Fibroblast of skin of left quadriceps (primary cell): ENCODE measurements around the gene LIN7B.
"Not testable (repeated sequence)": the region's sequence is repeated elsewhere in the genome, so short reads cannot be mapped to it uniquely, and the experiment has no call there.

ENCODE experiments used
- DNase-seq, 2 experiments: peaks; one replicate each; pipeline ENCODE4 v3.0.0-alpha.2; 2013; ENCODE audit warnings: low read depth in 2 of 2

LIN7B gene

DNA sequence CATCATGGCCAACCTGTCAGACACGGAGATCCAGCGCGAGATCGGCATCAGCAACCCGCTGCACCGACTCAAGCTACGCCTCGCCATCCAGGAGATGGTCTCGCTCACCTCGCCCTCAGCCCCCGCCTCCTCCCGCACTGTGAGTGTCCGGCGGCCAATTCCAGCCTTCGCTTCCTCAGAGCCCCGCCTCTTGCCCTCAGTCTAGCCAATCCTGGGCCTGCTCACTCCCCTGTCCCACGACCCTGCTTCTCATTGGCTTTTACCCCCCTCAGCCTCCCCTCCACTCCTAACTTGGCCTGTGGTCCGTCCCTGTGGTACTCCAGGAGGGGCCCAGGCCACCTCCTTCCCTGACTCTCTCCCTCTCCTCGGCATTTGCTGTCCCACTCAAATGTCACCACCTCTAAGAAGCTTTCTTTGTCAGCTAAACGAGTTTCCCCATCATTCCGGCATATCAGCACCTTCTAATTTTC is 28.7 kb downstream of the LIN7B start:
- peak; percentile 78 to 82 for DNase-seq

DNA sequence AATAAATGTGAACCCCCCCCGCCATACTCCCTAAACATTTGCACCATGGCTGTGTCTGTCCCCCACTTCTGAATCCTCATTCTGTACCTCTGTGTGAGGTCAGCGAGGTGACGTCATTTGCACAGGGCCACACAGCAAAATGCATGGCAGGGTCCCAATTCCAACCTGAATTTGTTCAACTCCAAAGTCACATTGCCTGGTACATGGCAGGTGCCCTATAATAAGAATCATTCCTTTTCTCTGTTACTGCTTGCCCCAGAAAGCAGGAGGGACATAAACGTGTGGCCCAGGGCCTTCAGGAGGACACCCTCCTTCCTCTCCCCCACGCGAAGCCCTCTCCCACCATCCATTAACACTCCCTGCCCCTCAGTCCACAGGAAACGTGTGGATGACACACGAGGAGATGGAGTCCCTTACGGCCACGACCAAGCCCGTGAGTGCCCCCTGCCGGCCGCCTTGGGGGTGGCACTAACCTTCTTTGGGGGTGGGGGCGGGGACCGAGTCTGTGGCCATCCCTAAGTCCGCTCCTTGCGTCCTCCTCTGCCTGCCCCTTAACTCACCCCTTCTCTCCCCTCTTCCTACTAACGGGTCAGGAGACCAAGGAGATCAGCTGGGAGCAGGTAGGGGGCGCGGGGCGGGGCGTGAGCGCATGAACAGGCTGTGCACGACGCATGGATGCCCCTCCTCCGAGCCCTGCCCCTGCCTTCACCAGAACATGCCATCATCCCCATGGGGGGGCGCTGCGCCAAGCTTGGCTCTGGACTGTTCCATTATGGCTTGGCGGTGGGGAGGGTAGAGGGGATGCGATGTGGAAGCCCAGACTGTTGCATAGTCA is 31.6 kb downstream of the LIN7B start:
- peak in 1 of 2 experiments; percentile 60 for DNase-seq

DNA sequence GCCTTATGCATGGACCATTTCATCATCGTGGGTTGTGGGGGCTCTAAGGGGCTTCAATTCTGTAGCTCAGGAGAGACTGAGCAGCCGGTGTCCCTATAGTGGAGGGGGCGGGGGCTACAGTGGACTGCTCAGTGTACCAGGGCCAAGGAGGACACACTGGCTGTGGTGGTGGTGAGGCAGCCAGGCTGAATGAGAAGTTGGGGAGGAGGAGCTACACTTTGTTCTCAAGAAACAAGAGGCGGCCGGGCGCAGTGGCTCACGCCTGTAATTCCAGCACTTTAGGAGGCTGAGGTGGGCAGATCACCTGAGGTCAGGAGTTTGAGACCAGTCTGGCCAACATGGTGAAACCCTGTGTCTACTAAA is 32.2 kb downstream of the LIN7B start:
- DNase-seq, result not testable (repeated sequence)

DNA sequence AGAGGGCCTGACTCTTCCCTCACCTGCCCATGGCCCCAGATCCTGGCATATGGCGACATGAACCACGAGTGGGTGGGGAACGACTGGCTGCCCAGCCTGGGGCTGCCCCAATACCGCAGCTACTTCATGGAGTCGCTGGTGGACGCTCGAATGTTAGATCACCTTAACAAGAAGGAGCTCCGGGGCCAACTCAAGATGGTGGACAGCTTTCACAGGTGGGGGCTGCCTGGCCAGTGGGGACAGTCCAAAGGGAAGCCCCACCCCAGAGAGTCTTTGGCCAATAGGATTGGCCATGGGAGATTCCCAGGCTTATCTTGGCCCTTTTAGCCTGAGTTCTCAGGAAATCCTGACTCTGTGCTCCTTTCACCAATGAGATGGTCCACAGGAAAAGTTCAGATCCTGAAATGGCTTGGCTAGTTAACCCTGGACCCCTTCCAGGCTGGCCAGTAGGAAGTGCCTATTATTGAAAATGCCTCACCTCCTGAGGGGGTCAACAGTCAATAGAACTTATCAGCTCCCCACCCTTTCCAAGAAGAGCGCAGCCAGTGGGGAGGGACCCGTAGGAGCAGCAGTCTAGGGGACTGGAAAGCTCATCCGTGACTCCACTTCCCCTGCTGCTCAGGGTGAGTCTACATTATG is 34.0 kb downstream of the LIN7B start:
- no peak for DNase-seq

DNA sequence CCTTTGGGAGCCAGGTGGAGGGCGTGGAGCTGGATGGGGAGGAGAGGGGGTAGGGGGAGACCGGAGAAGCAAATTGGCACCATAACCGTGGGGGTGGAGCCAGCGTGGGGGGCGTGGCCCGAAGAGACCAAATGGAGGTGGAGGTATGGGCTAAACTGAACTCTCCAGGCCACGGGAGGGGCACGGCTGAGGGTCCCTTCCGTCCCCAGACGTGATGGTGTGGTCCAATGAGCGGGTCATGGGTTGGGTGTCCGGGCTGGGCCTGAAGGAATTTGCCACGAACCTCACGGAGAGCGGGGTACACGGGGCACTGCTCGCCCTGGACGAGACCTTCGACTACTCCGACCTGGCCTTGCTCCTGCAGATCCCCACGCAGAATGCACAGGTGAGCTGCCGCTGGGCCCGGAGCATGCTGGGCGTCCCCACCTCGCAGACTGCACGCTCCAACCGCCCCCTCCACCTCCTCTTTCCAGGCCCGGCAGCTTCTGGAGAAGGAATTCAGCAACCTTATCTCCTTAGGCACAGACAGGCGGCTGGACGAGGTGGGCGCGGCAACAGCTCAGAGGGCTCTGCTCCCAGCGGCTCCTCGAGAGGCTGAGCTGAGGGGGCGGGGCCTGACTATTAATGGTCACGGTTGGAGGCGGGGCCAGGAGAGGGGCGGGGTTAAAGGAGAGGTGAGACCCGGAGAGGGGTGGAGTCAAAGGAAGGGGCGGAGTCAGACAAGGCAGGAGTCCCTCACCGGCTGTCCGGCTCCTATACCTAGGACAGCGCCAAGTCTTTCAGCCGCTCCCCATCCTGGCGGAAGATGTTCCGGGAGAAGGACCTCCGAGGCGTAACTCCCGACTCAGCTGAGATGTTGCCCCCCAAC is 34.8 kb downstream of the LIN7B start:
- peak; percentile 89 for DNase-seq

DNA sequence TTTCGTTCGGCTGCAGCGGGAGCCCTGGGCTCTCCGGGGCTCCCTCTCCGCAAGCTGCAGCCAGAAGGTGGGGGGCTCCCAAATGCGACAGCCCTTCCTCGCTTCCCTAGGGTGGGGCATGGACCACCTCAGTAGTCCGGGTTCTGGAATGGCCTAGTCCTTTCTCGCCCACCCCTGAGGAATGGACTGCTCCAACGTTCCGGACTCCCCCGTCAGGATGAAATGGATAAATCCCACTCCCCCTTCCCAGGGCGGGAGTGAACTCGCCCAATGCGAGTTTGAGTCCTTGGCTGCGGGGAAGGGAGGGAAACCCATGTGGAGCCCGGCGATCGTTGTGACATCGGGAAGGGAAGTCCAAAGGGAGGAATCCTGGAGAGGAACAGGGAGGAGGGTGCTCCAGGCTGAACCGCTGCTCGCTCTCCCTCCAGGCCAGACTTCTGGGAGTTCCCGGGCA is 35.5 kb downstream of the LIN7B start:
- peak; percentile 83 to 85 for DNase-seq

DNA sequence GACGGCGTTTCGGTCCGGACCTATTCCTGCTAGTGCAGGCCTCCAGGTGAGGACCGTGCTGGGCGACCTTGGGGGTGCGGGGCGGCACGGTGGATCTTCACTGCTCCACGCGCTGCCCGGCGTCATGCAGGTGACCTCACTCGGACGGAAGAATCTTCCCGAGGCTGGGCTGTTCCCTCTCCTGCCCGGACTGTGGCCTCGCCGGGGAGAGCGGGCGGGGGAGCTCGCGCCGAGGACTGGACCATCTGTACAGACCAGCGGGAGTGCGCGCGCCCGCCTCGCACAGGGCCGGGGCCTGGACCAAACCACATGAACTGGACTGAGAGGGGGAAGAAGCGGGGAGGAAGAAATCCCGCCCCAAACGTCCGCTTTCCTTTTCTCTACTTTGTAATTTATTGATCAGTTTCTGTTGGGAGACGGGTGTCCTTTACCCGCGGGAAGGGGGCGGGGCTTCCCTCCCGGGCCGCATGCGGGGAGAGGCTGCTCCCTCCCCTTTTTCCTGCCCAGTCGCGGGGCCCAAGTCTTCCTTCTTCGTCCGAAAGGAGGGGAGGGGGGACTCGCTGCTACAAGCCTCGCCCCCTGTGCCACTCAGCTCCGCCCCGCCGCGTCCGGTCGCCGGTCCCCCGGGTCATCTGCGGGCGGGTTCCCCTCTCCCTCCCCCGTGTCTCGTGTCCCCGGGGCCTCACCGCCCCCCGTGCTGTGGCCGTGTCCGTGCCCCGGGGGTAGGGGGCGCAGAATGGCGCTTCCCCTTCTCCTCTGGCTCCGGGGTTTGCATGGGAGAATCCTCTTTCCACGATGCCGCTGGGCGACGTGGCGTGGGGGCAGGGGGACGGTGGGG is 36.2 kb downstream of the LIN7B start:
- peak; percentile 64 to 65 for DNase-seq

DNA sequence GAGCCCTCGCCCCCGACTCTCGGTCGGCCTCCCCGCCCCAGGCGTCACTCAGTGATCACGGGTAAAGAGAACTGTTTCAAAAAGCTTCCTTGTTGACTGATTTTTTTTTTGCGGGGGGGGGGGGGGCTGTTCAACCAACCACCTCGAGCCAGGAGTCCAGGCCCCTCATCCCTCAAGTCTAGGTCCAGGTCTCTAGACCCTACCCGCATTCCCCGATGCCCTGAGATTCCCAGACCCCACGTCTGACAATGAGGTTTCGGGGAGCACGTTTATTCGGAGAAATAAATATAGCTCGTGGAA is 36.7 kb downstream of the LIN7B start:
- DNase-seq, result no peak

DNA sequence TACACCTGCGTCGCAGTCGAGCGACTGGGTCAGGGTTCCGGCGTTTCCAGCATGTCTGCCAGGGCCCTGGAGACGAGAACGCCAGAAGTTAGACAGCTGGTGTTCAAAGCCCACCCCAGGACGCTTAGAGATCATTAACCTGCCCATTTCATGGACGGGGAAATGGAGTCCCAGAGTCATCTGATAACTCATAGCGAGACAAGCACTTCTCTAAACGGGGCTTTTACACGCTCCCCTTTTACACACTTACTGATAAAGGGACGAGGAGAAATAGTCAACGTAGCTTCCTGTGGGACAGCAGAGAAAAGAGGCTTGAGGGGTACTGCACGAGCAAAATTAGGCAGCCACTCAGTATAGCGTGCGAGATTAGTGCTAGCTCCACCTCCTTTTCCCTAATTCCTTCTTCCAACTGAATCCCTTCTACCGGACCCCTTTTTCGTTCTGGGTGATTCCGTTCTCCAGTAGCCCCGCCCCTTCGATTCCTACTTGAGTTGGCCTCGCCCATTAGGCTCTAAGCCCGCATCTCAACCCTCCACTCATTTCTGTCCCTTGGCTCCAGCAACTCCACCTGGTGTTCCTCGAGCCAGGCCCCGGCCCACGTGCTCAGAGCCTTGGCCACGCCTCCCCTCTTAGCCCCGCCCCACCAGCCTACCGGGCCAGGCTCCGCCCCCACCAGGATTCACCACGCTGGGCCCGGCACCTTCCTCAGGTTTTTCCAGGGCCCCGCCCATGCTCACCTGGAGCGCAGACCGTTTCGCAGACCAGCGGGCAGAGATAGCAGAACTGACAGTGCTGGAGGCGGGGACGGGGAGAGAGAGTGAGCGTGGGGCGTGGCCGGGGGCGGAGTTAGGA is 37.3 kb downstream of the LIN7B start:
- DNase-seq, result no peak

DNA sequence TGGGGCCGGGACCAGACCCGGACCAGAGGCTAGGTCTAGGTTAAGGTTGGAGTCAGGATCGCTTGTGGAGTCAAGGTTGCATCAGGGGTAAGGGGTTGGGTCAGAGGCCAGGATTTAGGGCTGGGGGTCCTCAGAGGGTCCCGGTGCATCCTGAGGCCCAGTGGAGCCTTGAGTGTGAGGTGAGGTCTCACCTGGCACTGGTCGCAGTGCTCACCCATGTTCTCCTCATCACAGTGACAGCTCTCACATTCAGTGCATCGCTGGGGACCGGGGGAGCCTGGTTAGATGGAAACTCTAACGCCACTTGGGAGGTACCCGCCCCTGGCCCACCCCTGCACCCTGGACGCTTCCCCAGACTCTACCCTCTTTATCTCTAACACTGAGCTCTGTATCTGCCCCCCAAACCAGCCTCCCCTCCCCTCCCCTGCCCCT is 38.0 kb downstream of the LIN7B start:
- no peak for DNase-seq

DNA sequence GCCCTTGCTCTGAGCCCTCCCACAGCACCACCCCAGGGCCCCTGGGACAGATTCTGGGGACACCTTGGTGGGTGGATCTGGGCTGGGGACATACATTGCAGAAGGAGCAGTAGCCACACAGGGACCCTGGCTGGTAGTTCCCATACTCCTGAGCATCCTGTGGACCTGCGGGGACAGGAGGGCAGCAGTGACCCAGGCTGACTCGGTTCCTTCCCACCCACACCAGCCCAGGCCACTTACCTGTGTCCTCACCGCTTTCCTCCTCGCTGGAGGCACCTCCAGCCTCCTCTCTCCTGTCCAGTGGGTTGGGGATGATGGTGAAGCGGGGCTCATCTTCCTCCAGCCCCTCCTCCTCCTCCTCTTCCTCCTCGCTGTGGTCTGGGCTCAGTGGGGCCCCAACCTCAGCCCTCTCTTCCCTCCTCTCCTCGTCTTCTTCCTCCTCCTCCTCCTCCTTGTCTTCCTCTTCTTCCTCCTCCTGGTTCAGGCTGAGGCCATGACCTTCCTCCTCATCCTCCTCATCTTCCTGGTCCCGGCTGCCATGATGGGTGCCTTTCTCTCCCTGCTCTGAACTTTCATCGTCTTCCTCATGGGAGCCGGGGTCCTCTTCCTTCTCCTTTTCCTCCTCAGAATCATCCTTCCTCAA is 39.1 kb downstream of the LIN7B start:
- no peak for DNase-seq

DNA sequence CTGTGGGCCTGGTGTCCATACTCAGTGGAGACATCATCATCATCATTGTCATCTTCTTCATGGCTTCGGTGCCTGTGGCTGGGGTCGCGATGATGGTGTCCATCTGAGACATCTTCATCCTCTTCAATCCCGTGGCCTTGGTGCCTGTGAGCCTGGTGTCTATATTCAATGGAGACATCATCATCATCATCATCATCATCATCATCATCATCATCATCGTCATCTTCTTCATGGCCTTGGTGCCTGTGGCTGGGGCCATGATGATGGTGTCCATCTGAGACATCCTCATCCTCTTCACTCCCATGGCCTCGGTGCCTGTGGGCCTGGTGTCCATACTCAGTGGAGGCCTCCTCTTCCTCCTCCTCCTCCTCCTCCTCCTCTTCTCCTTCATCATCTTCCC is 40.1 kb downstream of the LIN7B start:
- no peak for DNase-seq

DNA sequence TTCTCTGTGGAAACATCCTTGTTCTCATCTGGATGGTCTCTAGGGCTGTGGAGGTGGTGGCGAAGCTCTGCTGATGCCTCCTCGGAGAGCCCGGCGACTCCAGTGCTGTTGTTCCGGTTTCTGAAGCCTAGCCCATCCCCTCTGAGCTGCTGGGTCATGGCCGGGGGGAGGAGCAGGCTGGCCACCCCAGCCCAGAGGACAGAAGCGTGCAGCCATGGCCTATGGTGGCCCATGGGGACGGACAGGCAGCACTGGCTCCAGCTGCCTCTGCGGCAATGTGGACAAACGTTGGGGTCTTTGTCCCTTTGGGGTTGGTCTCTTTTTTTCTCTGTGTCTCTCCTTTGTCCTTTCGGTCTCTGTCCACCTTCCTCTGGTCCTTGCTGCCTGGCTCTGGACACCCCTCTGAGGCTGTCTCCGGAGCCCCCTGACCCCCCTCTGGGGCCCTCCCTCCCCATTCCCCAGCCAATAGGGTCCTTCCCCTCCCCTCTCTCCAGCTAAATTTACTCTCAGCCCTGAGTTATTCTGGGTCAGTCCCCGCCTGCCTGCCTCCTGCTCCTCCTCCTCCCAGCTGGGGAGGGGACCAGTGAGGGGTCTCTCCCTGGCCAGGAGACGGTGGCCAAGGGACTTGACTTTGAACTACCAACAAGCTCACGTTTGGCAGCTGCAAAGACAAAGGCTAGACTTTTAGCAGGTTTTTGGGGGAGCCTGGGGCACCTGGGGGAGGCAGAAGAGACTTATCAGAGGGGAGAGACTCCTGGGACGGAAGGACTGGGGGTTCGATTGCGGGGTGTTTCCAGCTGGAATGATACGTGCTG is 41.0 kb downstream of the LIN7B start, which contains the start of gene HRC:
Gene HRC, minus strand, starts transcription at position 392 of the 815 bp plus-strand sequence. Its CDS starts 159 bp downstream, at position 233.
- DNase-seq, result no peak

DNA sequence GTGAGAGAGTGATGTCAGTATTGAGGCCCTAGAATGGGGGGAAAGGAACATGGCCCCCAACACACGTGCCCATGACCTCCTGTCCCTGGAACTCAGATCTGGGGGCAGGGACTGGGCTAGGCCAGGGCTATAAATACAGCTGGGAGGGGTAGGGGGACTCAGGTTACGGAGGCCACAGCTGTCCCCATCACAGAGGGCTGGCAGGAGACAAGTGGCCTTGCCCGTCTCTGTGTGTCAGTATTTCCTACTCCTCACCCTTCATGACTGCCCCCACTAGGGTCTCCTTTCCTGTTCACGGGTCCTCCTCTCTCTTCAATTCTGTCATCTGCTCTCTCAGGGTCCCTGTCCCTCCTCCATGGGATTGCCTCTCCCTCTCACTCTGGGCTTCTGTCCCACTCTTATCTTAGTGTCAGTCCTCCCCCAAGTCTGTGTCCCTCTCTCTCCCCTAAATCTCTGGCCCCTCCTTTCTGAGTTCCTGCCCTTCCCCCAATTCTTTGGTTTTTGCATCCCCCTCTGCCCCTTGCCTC is 41.7 kb downstream of the LIN7B start:
- DNase-seq, result no peak

DNA sequence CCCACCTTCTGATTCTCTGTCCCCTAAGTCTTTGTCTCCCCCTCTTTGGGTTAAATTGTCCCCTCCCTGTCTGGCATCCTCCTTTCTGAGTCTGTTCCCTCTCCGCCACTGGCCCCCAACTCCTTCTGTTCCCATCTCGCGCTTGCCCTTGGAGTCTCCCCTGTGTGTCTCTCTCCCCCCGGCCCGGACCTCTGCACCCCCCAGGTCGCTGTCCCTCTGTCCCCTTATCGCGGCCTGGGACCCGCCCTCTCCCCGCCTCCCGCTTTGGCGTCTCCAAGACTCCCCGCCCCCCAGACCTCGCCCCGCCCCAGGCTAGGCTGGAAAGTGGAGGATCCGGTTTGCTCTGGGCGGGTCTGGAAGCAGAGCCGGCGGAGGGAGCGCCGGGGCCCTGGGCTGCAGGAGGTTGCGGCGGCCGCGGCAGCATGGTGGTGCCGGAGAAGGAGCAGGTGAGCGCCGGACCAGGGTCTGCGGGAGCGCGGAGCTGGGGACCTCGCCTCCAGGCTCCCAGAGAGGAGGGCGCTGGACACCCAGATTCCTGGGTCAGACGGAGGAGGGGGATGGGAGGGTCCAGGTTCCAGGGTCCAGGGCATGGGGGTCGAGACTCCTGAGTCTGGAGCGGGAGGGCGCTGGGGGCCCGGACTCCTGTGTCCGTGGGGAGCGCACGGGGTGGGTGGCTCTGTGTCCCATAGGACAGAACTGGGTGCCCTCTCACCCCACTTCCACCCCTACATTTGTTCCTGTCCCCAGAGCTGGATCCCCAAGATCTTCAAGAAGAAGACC is 43.5 kb downstream of the LIN7B start, which contains the start of gene TRPM4:
Gene TRPM4, plus strand, starts transcription at position 348 of the 780 bp plus-strand sequence. Its CDS starts 75 bp downstream, at position 423.
- DNase-seq, result peak; percentile 48 to 49

DNA sequence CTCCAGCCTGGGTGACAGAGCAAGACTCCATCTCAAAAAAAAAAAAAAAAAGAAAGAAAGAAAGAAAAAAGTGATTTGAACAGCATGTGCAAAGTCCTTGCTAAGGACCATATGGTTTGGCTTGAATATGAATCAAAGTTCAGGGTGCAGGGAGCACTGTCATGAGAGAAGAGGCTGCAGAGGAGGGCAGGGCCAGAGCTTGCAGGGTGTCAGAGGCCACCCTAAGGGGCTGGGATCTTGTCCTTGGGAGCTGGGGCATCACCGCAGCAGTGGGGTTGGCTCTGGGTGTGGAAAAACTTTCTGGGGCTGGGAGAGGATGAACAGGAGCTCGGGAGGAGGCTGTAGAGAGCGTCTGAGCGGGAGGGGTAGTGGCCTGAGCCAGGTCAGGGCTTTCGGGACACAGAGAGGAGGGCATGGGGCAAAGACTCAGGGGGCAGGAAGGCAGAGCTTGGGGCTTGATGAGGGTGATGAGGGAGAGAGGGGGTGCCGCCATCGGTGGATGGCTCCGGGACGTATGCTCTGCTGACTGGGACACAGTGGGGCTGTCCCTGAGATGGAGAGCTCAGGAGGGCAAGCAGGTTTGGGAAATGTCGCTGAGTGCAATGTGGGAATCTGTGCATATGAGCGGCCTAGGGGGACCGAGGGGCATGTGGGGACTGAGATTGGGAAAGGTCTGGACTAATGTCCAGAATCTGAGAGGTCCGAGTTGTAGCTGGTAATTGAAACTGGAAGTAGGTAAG is 46.5 kb downstream of the LIN7B start:
- no peak for DNase-seq

DNA sequence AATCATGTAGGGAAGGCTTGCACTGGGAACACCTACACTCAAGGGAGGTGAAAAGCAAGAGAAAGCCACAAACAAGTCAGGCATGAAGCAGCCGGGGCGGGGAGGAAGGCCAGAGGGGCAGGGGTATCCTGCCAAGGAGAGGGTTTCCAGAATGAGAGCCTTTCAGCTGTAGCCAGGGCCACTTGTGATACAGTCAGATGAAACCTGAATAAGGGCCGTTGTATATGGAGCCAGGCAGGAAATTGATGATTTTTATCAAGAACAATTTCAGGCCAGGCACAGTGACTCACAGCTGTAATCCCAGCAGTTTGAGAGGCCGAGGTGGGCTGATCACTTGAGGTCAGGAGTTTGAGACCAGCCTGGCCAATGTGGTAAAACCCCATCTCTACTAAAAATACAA is 47.8 kb downstream of the LIN7B start:
- DNase-seq, result no peak
